ENCODE data around the gene YIPF5. TPM values are rescaled to one million over a fixed set of nuclear protein-coding genes. Genes with fewer than 3 reads are reported as not detected.

YIPF5 gene
- total RNA-seq, 2 experiments from 2014 or later: 57.6 to 64.8 TPM

GRCh38 chr5:144189800-144190429, 19.5 kb upstream of the YIPF5 start:
- ATAC-seq (ENCODE audit: poor library complexity) (peak; percentile 70), DNase-seq (peak; percentile 48 to 97 (median 72))
- POLR2A ChIA-PET: interaction anchor here (1.0 to 7.9 kb wide), 4 partner anchors 18 to 1187 kb away, joined by 3 to 115 read pairs (median 17); partner anchors contain the start of genes KCTD16, NR3C1 and YIPF5
- Histone ChIP-seq H3K4me3 (ENCODE audit: low read length) (peak overlapping the region; percentile 15), H3K4me1 (ENCODE audit: insufficient read depth, low read length) (peaks cover 42% of the 10 kb centered on the region), H3K9me3 (ENCODE audit: control insufficient read depth in 1 of 2, insufficient read depth in 1 of 2, low read length in 2 of 2) (no peaks in the 10 kb centered on the region), H3K27ac (ENCODE audit: low read depth in 1 of 2, low read length in 2 of 2) (peak overlapping the region; percentile 84 to 90), H3K36me3 (ENCODE audit: insufficient read depth, low read length) (no peaks in the 10 kb centered on the region), H3K27me3 (ENCODE audit: control insufficient read depth in 1 of 2, insufficient read depth in 2 of 2, low read length in 2 of 2) (no peaks in the 10 kb centered on the region)
- CTCF ChIA-PET: interaction anchor here (0.6 to 1.6 kb wide), 5 partner anchors 9 to 1187 kb away, joined by 3 to 6 read pairs (median 5); partner anchors contain the start of gene YIPF5
- Mint-ChIP-seq H3K9me3 (no peaks in the 10 kb centered on the region), H3K36me3 (ENCODE audit: low read depth) (no peaks in the 10 kb centered on the region), H3K27ac (no peak overlapping the region), H3K27me3 (no peaks in the 10 kb centered on the region), H3K4me3 (peak overlapping the region; percentile 71), H3K4me1 (ENCODE audit: low read depth) (peaks cover 56% of the 10 kb centered on the region)
- intact Hi-C loops (cut with DNase I, micrococcal nuclease): loop anchor here (2.0 to 10.0 kb wide), 12 partner anchors 223 to 1833 kb away; no protein-coding TSS in a partner anchor
- TF ChIP-seq CTCF (IDR thresholded peaks at IDR 0.05): no peak

- ChIA-PET CTCF (interaction anchor here (0.9 to 2.2 kb wide), 7 partner anchors 16 to 1475 kb away, joined by 3 to 10 read pairs (median 4); partner anchors contain the start of genes KCTD16, NR3C1 and YIPF5), POLR2A (interaction anchor here (0.7 to 7.9 kb wide), 9 partner anchors 8 to 1418 kb away, joined by 3 to 115 read pairs (median 8); partner anchors contain the start of genes ARHGAP26, KCTD16, NR3C1 and YIPF5)
- peak; percentile 44 for ATAC-seq (ENCODE audit: poor library complexity)
- Mint-ChIP-seq H3K4me1 (ENCODE audit: low read depth) (peaks cover 75% of the 10 kb centered on the region), H3K27me3 (no peaks in the 10 kb centered on the region), H3K36me3 (ENCODE audit: low read depth) (no peaks in the 10 kb centered on the region), H3K27ac (no peak overlapping the region), H3K9me3 (no peaks in the 10 kb centered on the region), H3K4me3 (peak overlapping the region; percentile 80)
- Histone ChIP-seq H3K4me3 (ENCODE audit: low read length) (no peak overlapping the region), H3K27me3 (ENCODE audit: control insufficient read depth in 1 of 2, insufficient read depth in 2 of 2, low read length in 2 of 2) (no peaks in the 10 kb centered on the region), H3K27ac (ENCODE audit: low read depth in 1 of 2, low read length in 2 of 2) (peak overlapping the region; percentile 80 to 90), H3K4me1 (ENCODE audit: insufficient read depth, low read length) (peaks cover 42% of the 10 kb centered on the region), H3K36me3 (ENCODE audit: insufficient read depth, low read length) (no peaks in the 10 kb centered on the region), H3K9me3 (ENCODE audit: control insufficient read depth in 1 of 2, insufficient read depth in 1 of 2, low read length in 2 of 2) (no peaks in the 10 kb centered on the region)
- TF ChIP-seq CTCF (IDR thresholded peaks at IDR 0.05): no peak
- DNase-seq: peak; percentile 55 to 94 (median 75)
- intact Hi-C loops (cut with DNase I, micrococcal nuclease): loop anchor here (2.0 to 10.0 kb wide), 7 partner anchors 753 to 1830 kb away; no protein-coding TSS in a partner anchor
These were observed 17.3 kb upstream of the YIPF5 start for GRCh38 chr5:144187699-144188294.

GRCh38 chr5:144183254-144183889, 12.9 kb upstream of the YIPF5 start:
- Histone ChIP-seq H3K9me3 (ENCODE audit: control insufficient read depth in 1 of 2, insufficient read depth in 1 of 2, low read length in 2 of 2) (no peaks in the 10 kb centered on the region), H3K27ac (ENCODE audit: low read depth in 1 of 2, low read length in 2 of 2) (no peak overlapping the region), H3K36me3 (ENCODE audit: insufficient read depth, low read length) (no peaks in the 10 kb centered on the region), H3K4me3 (ENCODE audit: low read length) (no peak overlapping the region), H3K27me3 (ENCODE audit: control insufficient read depth in 1 of 2, insufficient read depth in 2 of 2, low read length in 2 of 2) (no peaks in the 10 kb centered on the region), H3K4me1 (ENCODE audit: insufficient read depth, low read length) (peaks cover 8% of the 10 kb centered on the region)
- no peak for ATAC-seq (ENCODE audit: poor library complexity)
- peaks cover 52% of the 10 kb centered on the region for H3K4me1 Mint-ChIP-seq (ENCODE audit: low read depth)
- POLR2A ChIA-PET: no interaction called here
- no peaks in the 10 kb centered on the region for H3K27me3 Mint-ChIP-seq
- DNase-seq: peak in 4 of 14 experiments; percentile 39 to 66 (median 54)
- H3K27ac Mint-ChIP-seq: peak overlapping the region; percentile 29
- intact Hi-C loops (cut with DNase I, micrococcal nuclease): loop anchor here in 1 of 2 experiments (10.0 kb wide), 2 partner anchors 749 to 959 kb away; no protein-coding TSS in a partner anchor
- CTCF ChIA-PET: interaction anchor here (1.2 kb wide), 1 partner anchor 12 kb away, joined by 4 read pairs; the partner anchor contains the start of genes KCTD16 and YIPF5
- H3K4me3 Mint-ChIP-seq: no peak overlapping the region
- peak; percentile 89 for TF ChIP-seq CTCF (IDR thresholded peaks at IDR 0.05)
- no peaks in the 10 kb centered on the region for H3K9me3 Mint-ChIP-seq
- no peaks in the 10 kb centered on the region for H3K36me3 Mint-ChIP-seq (ENCODE audit: low read depth)

Data from CD4-positive, alpha-beta T cell (primary cell).